Upper lobe of left lung (tissue), 4 donors: ENCODE measurements around the gene SNX21.

Experiments
- CTCF ChIP-seq, 6 experiments: fragments of 450-650 bp in 4 of 6; fragments of 200-600 bp in 2 of 6; sonication (generic) in 2 of 6; IDR thresholded peaks; one replicate each; pipeline ENCODE4 v1.5.1; 2016 to 2019; ENCODE audit warnings: antibody characterized with exemption in 6 of 6
- EP300 ChIP-seq, 4 donors: sonication (generic); formaldehyde crosslinking; IDR thresholded peaks; one replicate each; pipeline ENCODE4 v1.5.1; 2017; ENCODE audit warnings: antibody characterized with exemption in 4 of 4, control low read depth in 2 of 4
- POLR2A ChIP-seq, 4 donors: fragments of 450-650 bp; IDR thresholded peaks; one replicate each; pipeline ENCODE4 v1.5.1; 2016 to 2017; ENCODE audit warnings: antibody characterized with exemption in 4 of 4, mild to moderate bottlenecking in 2 of 4
- POLR2AphosphoS5 ChIP-seq, 2 donors: sonication (generic); formaldehyde crosslinking; IDR thresholded peaks; one replicate each; pipeline ENCODE4 v1.5.1; 2017; ENCODE audit warnings: antibody characterized with exemption in 2 of 2

- no peak for TF ChIP-seq CTCF (IDR thresholded peaks at IDR 0.05)
- TF ChIP-seq POLR2AphosphoS5 (IDR thresholded peaks at IDR 0.05), result peak; percentile 31 to 55
- TF ChIP-seq EP300 (IDR thresholded peaks at IDR 0.05), result peak in 1 of 4 donors; percentile 38
- TF ChIP-seq POLR2A (IDR thresholded peaks at IDR 0.05), result no peak
These were observed at the start of gene SNX21 for GRCh38 chr20:45833030-45833882.
